ENCODE results near the gene UCK2. TPM values are rescaled to one million over a fixed set of nuclear protein-coding genes. Genes with fewer than 3 reads are reported as not detected.

UCK2 gene
- total and polyA plus RNA-seq, 2 donors (not counting 1 experiment from before 2014, with no cell fraction given): 8.9 to 11.5 TPM

DNA sequence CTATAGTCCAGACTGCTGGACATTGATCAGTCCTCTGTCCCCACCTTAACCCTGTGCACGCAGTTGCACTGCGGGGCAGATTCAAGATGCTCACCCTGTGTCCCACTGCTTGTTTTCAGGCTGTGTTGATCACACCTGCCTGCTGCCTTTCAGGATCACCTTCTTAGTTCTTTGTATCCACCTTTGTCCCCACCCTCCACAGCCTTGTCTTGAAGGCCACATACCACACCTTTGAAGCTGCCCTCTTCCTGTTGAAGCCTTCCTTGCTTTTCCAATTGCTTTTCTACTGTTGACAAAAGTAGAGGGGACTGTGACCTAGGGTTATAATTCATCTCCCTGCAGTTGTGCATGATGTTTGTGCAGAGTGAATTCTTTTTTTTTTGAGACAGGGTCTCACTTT, 32.7 kb downstream of the UCK2 start:
- no peaks in the 10 kb centered on the region for H3K9me3 Mint-ChIP-seq (ENCODE audit: insufficient read depth)
- H3K27ac Mint-ChIP-seq: no peak overlapping the region
- POLR2A ChIA-PET: no interaction called here
- peaks cover 15% of the 10 kb centered on the region for H3K4me1 Mint-ChIP-seq
- Histone ChIP-seq H3K4me3 (ENCODE audit: control extremely low read depth in 1 of 5, extremely low read depth in 1 of 5, insufficient read depth in 1 of 5, low read depth in 2 of 5, low read length in 4 of 5) (no peak overlapping the region), H2AFZ (ENCODE audit: insufficient read depth, low read depth, low read length, poor library complexity, severe bottlenecking) (no peak overlapping the region), H3K79me2 (ENCODE audit: control insufficient read depth, insufficient read depth, low read length) (peaks cover 25% of the 10 kb centered on the region), H3K4me1 (ENCODE audit: control insufficient read depth in 2 of 2, insufficient read depth in 2 of 2, low read length in 2 of 2) (peaks cover 2 to 12% of the 10 kb centered on the region in 2 donors), H3K9me3 (ENCODE audit: control extremely low read depth in 1 of 3, control insufficient read depth in 2 of 3, insufficient read depth in 1 of 3, low read length in 2 of 3) (no peaks in the 10 kb centered on the region), H3K27ac (ENCODE audit: low read length in 2 of 2) (no peak overlapping the region), H3K9ac (ENCODE audit: low read length) (no peak overlapping the region), H3K4me2 (replicated peaks; ENCODE audit: low read depth, low read length, poor library complexity, severe bottlenecking) (no peak overlapping the region), H4K20me1 (ENCODE audit: control insufficient read depth, insufficient read depth, low read length, poor library complexity, severe bottlenecking) (peaks cover 12% of the 10 kb centered on the region), H3K27me3 (replicated peaks in 1 of 4; ENCODE audit: control extremely low read depth in 1 of 4, control insufficient read depth in 3 of 4, insufficient read depth in 4 of 4, low read length in 3 of 4) (no peaks in the 10 kb centered on the region), H3K36me3 (replicated peaks in 1 of 2; ENCODE audit: control extremely low read depth in 1 of 2, control insufficient read depth in 1 of 2, extremely low read depth in 1 of 2, insufficient read depth in 2 of 2, low read length in 1 of 2) (no peaks in the 10 kb centered on the region)
- no peaks in the 10 kb centered on the region for H3K27me3 Mint-ChIP-seq
- no peak for DNase-seq
- TF ChIP-seq EZH2 (IDR thresholded peaks at IDR 0.05; ENCODE audit: borderline replicate concordance, insufficient read depth, low read depth, low read length, poor library complexity, severe bottlenecking): no peak
- TF ChIP-seq, protein P1, sequence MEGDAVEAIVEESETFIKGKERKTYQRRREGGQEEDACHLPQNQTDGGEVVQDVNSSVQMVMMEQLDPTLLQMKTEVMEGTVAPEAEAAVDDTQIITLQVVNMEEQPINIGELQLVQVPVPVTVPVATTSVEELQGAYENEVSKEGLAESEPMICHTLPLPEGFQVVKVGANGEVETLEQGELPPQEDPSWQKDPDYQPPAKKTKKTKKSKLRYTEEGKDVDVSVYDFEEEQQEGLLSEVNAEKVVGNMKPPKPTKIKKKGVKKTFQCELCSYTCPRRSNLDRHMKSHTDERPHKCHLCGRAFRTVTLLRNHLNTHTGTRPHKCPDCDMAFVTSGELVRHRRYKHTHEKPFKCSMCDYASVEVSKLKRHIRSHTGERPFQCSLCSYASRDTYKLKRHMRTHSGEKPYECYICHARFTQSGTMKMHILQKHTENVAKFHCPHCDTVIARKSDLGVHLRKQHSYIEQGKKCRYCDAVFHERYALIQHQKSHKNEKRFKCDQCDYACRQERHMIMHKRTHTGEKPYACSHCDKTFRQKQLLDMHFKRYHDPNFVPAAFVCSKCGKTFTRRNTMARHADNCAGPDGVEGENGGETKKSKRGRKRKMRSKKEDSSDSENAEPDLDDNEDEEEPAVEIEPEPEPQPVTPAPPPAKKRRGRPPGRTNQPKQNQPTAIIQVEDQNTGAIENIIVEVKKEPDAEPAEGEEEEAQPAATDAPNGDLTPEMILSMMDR (IDR thresholded peaks at IDR 0.05): no peak
- WGBS (ENCODE audit: insufficient coverage): 100% methylated on average over 2 of the region's 2 CpGs
- CTCF ChIA-PET: no interaction called here
- intact Hi-C loops (cut with micrococcal nuclease): no loop called here
- no peak overlapping the region for H3K4me3 Mint-ChIP-seq
- ATAC-seq (ENCODE audit: low read depth): no peak

DNA sequence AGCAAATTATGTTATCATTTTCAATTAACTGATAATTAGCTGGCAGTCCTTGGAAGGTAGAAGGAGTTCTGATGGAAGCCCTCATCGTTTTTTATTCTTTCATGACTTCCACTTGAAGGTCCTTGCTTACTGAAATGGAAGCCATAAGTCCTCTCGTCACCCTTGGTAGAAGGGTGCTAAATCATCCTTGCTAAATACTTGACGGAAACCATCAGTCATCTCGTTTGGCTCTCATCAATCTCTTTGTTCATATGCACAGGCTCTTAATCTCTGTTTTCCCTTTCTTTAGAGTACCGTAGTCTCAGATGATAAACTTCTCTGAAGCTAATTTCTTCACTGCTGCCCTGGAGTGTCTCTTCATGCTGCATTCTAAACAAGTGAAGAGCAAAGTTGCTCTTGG, 34.5 kb downstream of the UCK2 start:
- intact Hi-C loops (cut with micrococcal nuclease): no loop called here
- no peak overlapping the region for H3K9ac ChIP-seq (ENCODE audit: low read length)
- no peak for DNase-seq
- POLR2A ChIA-PET: no interaction called here
- Mint-ChIP-seq H3K27me3 (no peaks in the 10 kb centered on the region), H3K4me3 (no peak overlapping the region), H3K9me3 (ENCODE audit: insufficient read depth) (no peaks in the 10 kb centered on the region), H3K27ac (no peak overlapping the region), H3K4me1 (peaks cover 8% of the 10 kb centered on the region)
- peaks cover 17% of the 10 kb centered on the region for H3K79me2 ChIP-seq (ENCODE audit: control insufficient read depth, insufficient read depth, low read length)
- CTCF ChIA-PET: no interaction called here
- peaks cover 12% of the 10 kb centered on the region for H4K20me1 ChIP-seq (ENCODE audit: control insufficient read depth, insufficient read depth, low read length, poor library complexity, severe bottlenecking)
- H3K27ac ChIP-seq (ENCODE audit: low read length in 2 of 2): no peak overlapping the region
- no peak overlapping the region for H3K4me2 ChIP-seq (replicated peaks; ENCODE audit: low read depth, low read length, poor library complexity, severe bottlenecking)
- no peaks in the 10 kb centered on the region for H3K36me3 ChIP-seq (replicated peaks in 1 of 2; ENCODE audit: control extremely low read depth in 1 of 2, control insufficient read depth in 1 of 2, extremely low read depth in 1 of 2, insufficient read depth in 2 of 2, low read length in 1 of 2)
- no peak overlapping the region for H3K4me3 ChIP-seq (ENCODE audit: control extremely low read depth in 1 of 5, extremely low read depth in 1 of 5, insufficient read depth in 1 of 5, low read depth in 2 of 5, low read length in 4 of 5)
- peaks cover 0 to 8% of the 10 kb centered on the region in 2 donors for H3K4me1 ChIP-seq (ENCODE audit: control insufficient read depth in 2 of 2, insufficient read depth in 2 of 2, low read length in 2 of 2)
- H3K27me3 ChIP-seq (replicated peaks in 1 of 4; ENCODE audit: control extremely low read depth in 1 of 4, control insufficient read depth in 3 of 4, insufficient read depth in 4 of 4, low read length in 3 of 4): no peaks in the 10 kb centered on the region
- H3K9me3 ChIP-seq (ENCODE audit: control extremely low read depth in 1 of 3, control insufficient read depth in 2 of 3, insufficient read depth in 1 of 3, low read length in 2 of 3): no peaks in the 10 kb centered on the region
- no peak for TF ChIP-seq EZH2 (IDR thresholded peaks at IDR 0.05; ENCODE audit: borderline replicate concordance, insufficient read depth, low read depth, low read length, poor library complexity, severe bottlenecking)
- TF ChIP-seq, protein P1 (IDR thresholded peaks at IDR 0.05): no peak
- 79% methylated on average over 3 of the region's 5 CpGs for WGBS (ENCODE audit: insufficient coverage)
- no peak for ATAC-seq (ENCODE audit: low read depth)
- no peak overlapping the region for H2AFZ ChIP-seq (ENCODE audit: insufficient read depth, low read depth, low read length, poor library complexity, severe bottlenecking)

Data from B cell (primary cell).